Activated naive CD4-positive, alpha-beta T cell treated with anti-CD3 and anti-CD28 coated beads, Interleukin-2, amount 50 U/mL, for 16 hours (primary cell): Measurements from ENCODE around the gene FSD1.
"Not testable (repeated sequence)": the region's sequence is repeated elsewhere in the genome, so short reads cannot be mapped to it uniquely, and the experiment has no call there.

Source experiments
- DNase-seq: peaks from one replicate; pipeline ENCODE4 v3.0.0-alpha.2; 2020

The FSD1 gene

DNA sequence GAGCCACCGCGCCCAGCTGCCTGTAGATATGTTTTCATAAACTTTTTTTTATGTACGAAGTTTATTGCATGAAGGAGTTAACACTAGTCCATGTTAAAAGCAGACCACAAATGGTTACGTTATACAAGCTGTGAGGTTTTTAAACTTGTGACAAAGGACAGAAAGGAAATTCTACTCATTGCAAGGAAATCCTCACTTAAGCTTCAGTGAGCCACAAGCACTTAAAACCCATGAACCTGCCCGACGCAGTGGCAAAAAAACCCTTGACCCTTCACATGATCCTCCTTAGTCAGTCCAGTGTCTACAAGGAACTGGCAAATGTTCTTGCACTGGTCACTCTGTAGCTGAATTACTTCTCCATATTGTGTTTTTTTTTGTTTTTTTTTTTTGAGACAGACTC, 43.1 kb downstream of the FSD1 start:
- DNase-seq = no peak

GRCh38 chr19:4349225-4349624, 44.8 kb downstream of the FSD1 start:
- DNase-seq = not testable (repeated sequence)

- no peak for DNase-seq
Observed at GRCh38 chr19:4350111-4350510, 45.7 kb downstream of the FSD1 start.

DNA sequence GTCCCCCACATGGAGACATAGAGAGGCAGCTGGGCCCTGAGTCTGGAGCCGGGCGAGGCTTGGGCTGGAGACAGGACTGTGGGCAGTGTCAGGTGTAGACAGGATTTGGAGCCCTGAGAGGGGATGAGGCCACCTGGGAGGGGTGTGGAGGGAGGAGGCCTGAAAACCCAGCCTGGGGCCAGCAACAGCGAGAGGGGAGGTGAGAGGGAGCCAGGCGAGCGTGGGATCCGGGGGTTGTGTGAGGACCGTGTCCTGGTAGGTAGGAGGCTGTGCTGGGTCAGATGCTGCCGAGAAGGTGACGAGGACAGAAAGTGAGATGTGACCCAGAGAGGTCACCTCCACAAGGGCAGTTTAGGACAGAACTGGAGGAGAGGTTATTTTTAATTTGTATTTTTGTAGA, 46.3 kb downstream of the FSD1 start:
- no peak for DNase-seq

DNA sequence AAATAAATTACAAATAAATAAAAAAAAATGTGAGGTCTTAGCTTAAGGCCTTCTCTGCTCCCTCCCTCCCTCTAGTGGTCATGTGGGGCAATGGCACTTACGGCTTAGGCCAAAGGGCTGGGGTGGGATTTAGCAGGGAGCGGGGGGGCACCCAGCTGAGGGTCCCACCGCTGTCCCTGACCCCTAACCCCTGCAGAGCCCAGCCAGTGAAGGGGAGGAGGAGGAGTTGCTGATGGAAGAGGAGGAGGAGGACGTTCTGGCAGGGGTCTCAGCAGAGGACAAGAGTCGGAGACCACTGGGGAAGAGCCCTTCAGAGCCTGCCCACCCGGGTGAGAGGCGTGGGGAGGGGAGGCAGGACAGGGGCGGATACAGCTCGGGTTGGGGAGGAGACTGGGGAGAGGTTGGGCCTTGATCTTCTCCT, 48.3 kb downstream of the FSD1 start:
- DNase-seq = peak; percentile 70

GRCh38 chr19:4354282-4354681, 49.9 kb downstream of the FSD1 start:
- DNase-seq = no peak

GRCh38 chr19:4354897-4355296, 50.5 kb downstream of the FSD1 start:
- DNase-seq = no peak

DNA sequence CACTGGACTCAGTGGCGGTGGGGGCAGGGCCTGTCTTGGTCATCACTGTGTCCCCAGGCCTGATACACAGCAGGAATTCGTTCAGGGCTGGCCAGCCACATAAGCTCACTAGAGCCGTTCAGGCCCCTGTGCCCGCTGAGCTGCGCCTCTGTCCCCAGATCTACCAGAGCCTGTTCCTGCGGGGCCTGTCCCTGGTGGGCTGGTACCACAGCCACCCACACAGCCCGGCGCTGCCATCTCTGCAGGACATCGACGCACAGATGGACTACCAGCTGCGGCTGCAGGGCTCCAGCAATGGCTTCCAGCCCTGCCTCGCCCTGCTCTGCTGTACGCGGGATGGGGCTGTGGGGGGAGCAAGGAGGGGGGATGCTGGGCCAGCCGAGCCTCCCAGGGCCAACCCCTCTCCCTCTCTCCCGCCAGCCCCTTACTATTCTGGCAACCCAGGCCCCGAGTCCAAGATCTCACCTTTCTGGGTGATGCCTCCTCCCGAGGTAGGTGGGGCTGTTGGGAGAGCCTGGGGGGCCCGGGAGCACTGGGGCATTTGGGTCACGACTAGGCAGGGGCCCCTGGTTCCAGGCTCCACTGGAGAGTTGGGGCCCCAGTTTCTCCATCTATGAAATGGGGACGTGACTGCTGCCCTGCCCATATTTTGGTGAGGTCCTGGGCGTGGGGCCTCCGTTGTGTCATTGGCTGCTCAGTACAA, 52.8 kb downstream of the FSD1 start:
- DNase-seq = no peak

- DNase-seq = no peak
Observed at GRCh38 chr19:4357921-4358326, 53.5 kb downstream of the FSD1 start.

GRCh38 chr19:4358709-4359626, 54.6 kb downstream of the FSD1 start:
- DNase-seq = no peak

- DNase-seq = no peak
Observed at GRCh38 chr19:4359627-4360000, 55.2 kb downstream of the FSD1 start.

DNA sequence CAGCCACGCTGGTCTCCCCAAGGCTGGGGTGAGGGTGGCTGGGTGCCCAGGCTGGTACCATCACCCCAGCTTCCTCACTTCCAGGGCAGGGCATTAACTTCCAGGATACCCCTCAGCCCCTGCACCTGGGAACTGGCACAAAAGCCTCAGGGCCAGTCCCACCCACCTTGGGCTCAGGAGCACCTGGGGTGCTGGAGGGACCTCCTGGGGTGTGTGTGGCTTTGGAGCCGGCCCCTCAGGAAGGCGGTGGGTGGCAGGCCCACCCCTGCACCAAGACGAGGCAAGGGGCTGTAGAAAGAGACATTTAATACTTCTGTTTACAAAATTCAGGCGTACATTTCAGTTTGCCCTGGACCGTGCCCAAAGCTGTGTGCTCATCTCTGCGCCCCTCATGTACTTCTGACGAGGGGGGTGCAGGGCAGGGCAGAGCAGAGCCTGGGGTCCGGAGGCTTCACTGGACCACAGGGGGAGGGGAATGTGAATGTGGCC, 55.7 kb downstream of the FSD1 start:
- DNase-seq = no peak

DNA sequence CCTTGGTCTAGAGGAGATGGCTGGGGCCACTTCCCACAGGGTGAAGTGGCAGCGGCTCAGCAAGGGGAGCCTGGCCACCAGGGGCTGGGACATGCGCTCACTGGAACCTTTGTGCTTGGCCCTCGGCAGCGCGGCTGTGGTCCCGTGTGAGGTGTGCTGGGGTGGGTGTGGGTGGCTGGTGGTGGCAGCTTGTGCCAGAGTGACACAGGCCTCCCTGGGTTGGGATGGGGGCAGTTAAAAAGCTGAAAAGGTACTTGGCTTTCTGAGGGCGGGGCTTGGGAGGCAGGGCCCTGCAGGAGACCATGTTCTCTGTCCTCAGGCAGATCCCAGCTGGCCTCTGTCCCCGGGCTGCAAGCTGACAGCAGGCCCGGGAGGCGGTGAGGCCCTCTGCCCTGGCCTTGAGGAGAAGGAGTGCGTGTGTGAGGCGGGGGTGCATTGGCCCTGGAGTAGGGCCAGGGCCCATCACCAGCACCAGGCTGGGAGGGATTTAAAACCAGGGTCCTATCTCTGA, 56.3 kb downstream of the FSD1 start:
- DNase-seq = no peak

DNA sequence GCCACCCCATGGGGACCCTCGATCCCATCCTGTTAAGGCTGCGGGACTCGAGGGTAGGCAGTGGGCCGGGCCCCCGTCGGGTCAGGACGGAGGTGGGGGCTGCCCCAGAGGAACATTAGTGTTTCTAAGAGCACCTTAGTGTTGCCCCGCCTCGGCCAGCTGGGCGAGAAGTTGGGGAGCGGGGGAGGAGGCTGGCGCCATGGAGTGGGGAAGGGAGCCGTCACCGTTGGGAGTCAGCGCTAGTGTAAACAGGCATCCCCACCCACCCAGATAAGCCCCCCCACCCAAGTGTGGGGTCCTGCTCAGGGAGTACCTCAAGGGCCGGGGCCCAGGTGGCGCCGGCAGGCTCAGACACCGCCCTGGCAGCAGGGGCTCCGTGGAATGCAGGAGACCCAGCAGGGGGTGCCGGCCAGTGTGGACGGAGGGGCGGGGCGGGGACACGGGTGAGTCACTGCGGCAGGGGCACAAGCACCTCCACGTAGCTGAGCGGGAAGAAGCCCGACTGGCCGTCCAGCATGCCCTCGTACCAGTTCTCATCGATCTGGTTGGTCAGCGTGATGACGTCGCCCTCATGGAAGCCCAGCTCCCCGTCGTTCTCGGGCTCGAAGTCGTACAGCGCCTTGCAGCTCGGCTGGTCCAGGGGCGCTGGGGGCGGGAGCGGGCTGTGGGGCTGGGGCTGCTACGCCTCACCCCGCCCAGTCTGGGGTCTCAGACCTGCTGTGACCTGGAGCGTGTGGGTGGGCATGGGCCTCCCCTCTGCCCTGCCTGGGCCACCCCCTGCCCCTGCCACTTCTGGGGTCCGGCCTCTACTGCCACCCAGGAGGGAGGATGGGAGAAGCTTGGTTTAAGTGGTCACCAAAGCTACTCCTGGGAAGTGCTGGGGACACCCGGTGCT, 57.0 kb downstream of the FSD1 start:
- no peak for DNase-seq

GRCh38 chr19:4362101-4362828, 57.9 kb downstream of the FSD1 start:
- no peak for DNase-seq

GRCh38 chr19:4362831-4363545, 58.6 kb downstream of the FSD1 start:
- DNase-seq = no peak

GRCh38 chr19:4363571-4364304, 59.3 kb downstream of the FSD1 start:
- no peak for DNase-seq

GRCh38 chr19:4365341-4365740, 60.9 kb downstream of the FSD1 start:
- no peak for DNase-seq

- no peak for DNase-seq
Observed at GRCh38 chr19:4365791-4366665, 61.6 kb downstream of the FSD1 start.
